AG04450 (cell line): ENCODE data around the gene OCIAD1. TPM values are rescaled to one million over a fixed set of nuclear protein-coding genes. Genes with fewer than 3 reads are reported as not detected.

ENCODE experiments used
- CTCF ChIA-PET: fragments of 300-600, 350-600 bp; formaldehyde crosslinking; extraction: SDS; loops from one replicate; lab custom pipeline; 2022; ENCODE audit warnings: antibody characterized with exemption, inconsistent platforms; lab: Charles Lee
- POLR2A ChIA-PET: fragments of 350-600 bp; formaldehyde crosslinking; extraction: SDS; loops from one replicate; lab custom pipeline; 2021; ENCODE audit warnings: antibody characterized with exemption, inconsistent platforms; lab: Yijun Ruan, JAX
- DNase-seq: peaks from one replicate; pipeline ENCODE4 v3.0.0-alpha.2; 2011; ENCODE audit warnings: low read depth, low spot score
- H3K27ac ChIP-seq: one replicate; pipeline ENCODE4 v1.5.1; 2012; ENCODE audit warnings: low read depth, low read length, control low read depth
- H3K27me3 ChIP-seq: one replicate; pipeline ENCODE4 v1.6.0; 2012; ENCODE audit warnings: low read length; ENCODE audit not compliant: control insufficient read depth, insufficient read depth
- H3K4me3 ChIP-seq: 2 replicates; pipeline ENCODE4 v1.5.1; 2011; ENCODE audit warnings: mild to moderate bottlenecking, low read depth, low read length, control low read depth
- H3K9me3 ChIP-seq: 2 replicates; pipeline ENCODE4 v1.5.1; 2012; ENCODE audit warnings: low read length; ENCODE audit not compliant: control insufficient read depth, insufficient read depth
- CTCF ChIP-seq: IDR thresholded peaks from 2 replicates; pipeline ENCODE4 v1.5.1; 2011; ENCODE audit warnings: low read depth, low read length, control low read depth, inconsistent platforms
- polyA minus RNA-seq: library from RNA; depleted of rRNA, polyadenylated mRNA; stranded (reverse); fragments of >200 nt; gene quantifications from 2 replicates; pipeline ENCODE4 v1.2.3, GENCODE V29; 2011; rRNA and poly(A)+ RNA removed
- polyA plus RNA-seq: library from polyadenylated mRNA; depleted of rRNA; stranded (reverse); fragments of >200 nt; gene quantifications from 2 replicates; pipeline ENCODE4 v1.2.3, GENCODE V29; 2011; rRNA removed

Gene OCIAD1, protein sequence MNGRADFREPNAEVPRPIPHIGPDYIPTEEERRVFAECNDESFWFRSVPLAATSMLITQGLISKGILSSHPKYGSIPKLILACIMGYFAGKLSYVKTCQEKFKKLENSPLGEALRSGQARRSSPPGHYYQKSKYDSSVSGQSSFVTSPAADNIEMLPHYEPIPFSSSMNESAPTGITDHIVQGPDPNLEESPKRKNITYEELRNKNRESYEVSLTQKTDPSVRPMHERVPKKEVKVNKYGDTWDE
- 140 and 176 TPM in 2 replicates for polyA plus RNA-seq
- 49.1 and 53.0 TPM in 2 replicates for polyA minus RNA-seq

GRCh38 chr4:48830706-48831531, at the start of gene OCIAD1:
Gene OCIAD1, plus strand, starts transcription at chr4:48831088. Its CDS starts 1,537 bp downstream, at chr4:48832625.
- CTCF ChIA-PET, result interaction anchor here (1.9 kb wide), 1 partner anchor 253 kb away, joined by 7 read pairs; no protein-coding TSS in a partner anchor
- POLR2A ChIA-PET, result interaction anchor here (0.9 kb wide), 1 partner anchor 50 kb away, joined by 6 read pairs; the partner anchor contains the start of gene FRYL
- peak within 1 kb of the TSS; percentile 98 for H3K4me3 ChIP-seq
- H3K9me3 ChIP-seq, result no peaks in the 10 kb centered on the region; the same call in 1 of the 2 replicates
- DNase-seq, result peak; percentile 98
- TF ChIP-seq CTCF, result no peak
- peak within 1 kb of the TSS; percentile 92 for H3K27ac ChIP-seq
- no peaks in the 10 kb centered on the region for H3K27me3 ChIP-seq

DNA sequence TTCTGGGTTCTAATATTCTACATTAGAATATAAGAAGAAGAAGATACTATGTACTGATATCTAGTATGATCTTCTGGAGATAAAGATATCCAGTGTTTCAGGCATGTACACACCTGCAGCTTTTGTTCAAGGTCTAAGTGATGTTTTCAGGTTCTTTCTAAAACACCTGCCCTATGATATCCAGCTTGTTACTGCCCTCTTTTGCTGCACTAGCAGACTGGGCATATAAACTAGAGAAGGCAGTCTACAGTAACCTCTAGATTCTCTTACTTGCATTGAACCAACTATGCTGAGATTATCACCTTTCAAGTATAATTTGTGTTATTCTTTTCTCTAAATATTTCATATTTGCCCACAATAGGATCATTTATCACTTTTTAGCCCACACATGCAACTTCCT, 48.9 kb upstream of the OCIAD1 start:
- DNase-seq, result no peak
- no peak for TF ChIP-seq CTCF
- Histone ChIP-seq H3K4me3 (no peak overlapping the region), H3K27ac (no peak overlapping the region), H3K9me3 (no peaks in the 10 kb centered on the region), H3K27me3 (no peaks in the 10 kb centered on the region)
- ChIA-PET CTCF (no interaction called here), POLR2A (no interaction called here)

- CTCF ChIA-PET, result no interaction called here
- no peak for DNase-seq
- Histone ChIP-seq H3K27ac (no peak overlapping the region), H3K4me3 (no peak overlapping the region), H3K27me3 (no peaks in the 10 kb centered on the region), H3K9me3 (no peaks in the 10 kb centered on the region)
- no peak for TF ChIP-seq CTCF
- POLR2A ChIA-PET, result no interaction called here
Measured at GRCh38 chr4:48785302-48785701, 45.6 kb upstream of the OCIAD1 start.

DNA sequence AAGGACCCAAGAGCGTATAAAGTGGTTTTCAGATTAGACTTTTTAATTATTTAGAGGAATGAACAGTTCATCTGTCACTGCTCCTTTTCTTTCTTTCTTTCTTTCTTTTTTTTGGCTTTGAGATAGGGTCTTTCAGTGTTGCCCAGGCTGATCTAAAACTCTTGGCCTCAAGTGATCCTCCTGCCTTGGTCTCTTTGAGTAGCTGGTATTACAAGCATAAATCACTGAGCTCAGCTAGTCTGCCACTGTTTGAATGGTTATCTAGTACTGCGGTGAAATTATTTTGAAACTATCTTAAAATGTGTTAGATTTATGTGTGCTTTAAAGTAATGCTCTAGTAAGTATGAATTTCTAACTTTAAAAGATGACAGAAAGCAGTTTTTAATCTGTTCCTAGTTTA, 44.3 kb upstream of the OCIAD1 start:
- POLR2A ChIA-PET, result no interaction called here

More for the DNA sequence above, 44.3 kb upstream of the OCIAD1 start:
- TF ChIP-seq CTCF, result no peak
- no peaks in the 10 kb centered on the region for H3K27me3 ChIP-seq
- CTCF ChIA-PET, result no interaction called here
- no peaks in the 10 kb centered on the region for H3K9me3 ChIP-seq
- no peak overlapping the region for H3K4me3 ChIP-seq
- no peak overlapping the region for H3K27ac ChIP-seq
- no peak for DNase-seq
